NCI-H1105 treated with DMSO at 0.1 percent for 48 hours (cell line): ENCODE measurements around the gene BIN2.

Experiments used
- DNase-seq: peaks from one replicate; lab custom pipeline; 2025; lab: John Stamatoyannopoulos, UW

BIN2 gene

GRCh38 chr12:51323966-51324895, at the start of gene BIN2:
TSS of gene BIN2 (minus strand) at chr12:51324174. CDS start at chr12:51324102, 72 bp downstream.
- no peak for DNase-seq

DNA sequence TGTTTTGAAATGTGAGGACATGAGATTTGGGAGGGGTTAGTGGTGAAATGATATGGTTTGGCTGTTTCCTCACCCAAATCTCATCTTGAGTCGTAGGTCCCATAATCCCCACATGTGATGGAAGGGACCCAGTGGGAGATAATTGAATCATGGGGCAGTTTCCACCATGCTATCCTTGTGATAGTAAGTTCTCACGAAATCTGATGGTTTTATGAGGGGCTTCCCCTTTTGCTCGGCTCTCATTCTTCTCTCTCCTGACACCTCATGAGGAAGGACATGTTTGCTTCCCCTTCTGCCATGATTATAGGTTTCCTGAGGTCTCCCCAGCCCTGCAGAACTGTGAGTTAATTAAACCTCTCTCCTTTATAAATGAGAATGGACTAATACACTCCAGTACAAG, 49.2 kb upstream of the BIN2 start:
- no peak for DNase-seq

GRCh38 chr12:51372021-51372420, 48.0 kb upstream of the BIN2 start:
- DNase-seq = no peak

- DNase-seq = no peak
These were observed 47.5 kb upstream of the BIN2 start for GRCh38 chr12:51371295-51371953.

DNA sequence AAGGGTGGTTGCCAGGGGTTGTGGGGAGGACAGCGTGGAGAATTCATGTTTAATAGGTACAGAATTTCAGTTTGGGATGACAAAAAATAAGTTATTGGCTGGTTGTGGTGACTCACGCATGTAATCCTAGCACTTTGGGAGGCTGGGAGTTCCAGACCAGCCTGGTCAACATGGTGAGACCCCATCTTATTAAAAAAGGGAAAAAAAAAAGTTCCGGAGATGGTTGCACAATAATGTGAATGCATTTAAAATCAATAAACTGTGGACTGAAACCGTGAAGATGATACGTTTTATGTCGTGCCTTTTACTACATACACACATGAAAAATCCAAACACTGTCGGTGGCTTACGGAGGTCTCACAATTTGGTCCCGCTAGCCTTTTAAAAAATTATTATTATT, 46.7 kb upstream of the BIN2 start:
- no peak for DNase-seq

GRCh38 chr12:51369581-51369980, 45.6 kb upstream of the BIN2 start:
- DNase-seq = no peak

DNA sequence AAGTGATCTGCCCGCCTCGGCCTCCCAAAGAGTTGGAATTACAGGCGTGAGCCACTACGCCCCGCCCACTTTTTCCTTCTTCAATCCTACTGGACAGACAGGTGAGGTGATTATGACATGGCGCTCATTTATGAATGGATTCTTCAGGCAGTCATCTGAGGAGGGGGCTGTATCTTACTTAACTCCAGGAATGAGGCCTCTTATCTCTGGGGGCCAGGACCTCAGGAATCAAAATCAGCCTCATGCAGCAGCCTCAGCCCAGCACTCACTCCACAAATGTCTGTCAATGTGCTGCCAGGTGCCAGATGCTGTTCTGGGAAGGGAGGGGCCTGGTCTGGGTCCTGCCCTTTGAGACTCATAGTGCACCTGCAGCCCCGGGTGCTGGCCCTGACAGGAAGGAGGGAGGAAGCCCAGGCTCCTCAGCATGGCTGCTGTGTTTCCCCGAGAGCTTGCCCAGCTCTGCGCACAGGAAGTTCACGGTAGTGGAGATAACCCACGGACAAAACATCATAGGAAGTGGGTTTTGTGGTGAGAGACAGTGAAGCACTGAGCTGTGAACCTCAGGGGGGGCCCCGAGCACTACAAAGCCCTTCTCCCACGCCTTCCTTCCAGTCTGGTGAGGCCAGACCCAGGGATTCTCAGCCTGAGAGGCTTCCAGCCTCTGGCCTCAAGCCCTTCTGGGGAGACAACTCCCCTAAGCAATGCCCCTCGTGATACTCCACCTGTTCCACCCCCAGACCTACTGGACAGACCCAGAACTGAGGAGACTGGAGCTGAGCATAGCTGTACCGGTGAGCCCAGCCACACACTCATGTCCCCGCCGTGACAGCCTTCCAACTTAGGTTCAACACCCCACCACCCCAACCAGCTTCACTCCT, 44.9 kb upstream of the BIN2 start:
- no peak for DNase-seq

DNA sequence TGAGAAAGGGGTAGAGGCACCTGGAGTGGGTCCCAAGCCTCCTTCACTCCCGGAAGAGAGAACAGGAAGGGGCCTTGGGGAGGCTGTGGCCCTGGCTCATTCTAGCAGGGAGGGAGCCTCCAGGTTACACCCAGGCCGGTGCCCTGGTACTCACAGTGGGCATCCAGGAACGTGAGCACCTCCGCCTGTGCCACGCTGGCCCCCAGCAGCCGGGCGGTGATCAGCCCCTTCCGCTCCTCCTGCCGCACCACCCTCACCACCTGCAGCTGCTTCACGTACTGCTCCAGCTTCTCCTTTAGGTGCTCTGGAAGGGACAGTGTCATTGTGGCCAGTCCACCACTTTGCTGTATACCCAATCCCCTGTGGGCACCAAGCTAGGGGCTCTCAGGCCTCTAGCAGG, 41.3 kb upstream of the BIN2 start:
- no peak for DNase-seq

DNA sequence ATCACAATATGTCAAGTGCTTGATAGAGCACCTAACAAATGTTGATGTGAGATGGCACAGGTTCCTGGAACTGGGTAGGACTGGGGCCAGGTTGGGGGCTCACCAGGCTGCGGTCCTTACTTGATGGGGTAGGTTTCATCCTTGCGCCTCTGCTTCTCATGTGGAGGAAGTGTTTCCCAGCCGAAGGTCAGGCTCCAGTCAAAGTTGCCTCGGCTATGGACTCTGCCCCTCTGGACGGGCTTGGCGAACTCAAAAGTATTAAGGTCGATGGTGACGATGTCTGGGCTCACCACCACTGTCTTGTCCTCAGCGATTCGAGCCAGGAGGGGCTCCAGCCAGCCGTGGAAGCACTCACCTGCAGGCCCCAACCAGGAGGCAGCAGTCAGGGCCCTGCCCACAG, 40.0 kb upstream of the BIN2 start:
- DNase-seq = no peak

DNA sequence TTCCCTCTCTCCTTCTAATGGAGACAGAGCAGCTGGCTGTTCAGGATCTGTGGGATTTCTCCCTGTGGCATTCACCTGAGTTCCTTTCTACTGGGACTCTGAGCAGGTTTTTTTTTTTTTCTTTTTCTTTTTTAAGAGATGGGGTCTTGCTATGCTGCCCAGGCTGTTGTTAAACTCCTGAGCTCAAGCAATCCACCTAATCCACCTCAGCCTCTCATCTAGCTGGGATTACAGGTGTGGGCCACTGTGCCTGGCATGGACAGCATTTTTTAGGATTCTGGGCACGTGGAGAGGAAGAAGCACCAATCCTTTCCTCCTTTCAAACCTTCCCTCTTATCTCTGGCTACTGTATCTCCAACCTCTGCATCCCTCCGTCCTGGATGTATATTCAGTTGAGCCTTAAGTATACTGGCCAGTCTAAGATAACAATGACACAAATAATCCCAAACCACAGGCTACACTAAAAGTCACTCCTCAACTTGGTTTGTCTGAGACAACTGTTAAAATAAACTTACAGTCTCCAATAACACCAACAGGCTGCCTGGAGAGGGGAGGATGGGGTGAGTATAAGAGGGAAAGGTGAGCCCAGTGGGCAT, 38.9 kb upstream of the BIN2 start:
- DNase-seq = no peak

DNA sequence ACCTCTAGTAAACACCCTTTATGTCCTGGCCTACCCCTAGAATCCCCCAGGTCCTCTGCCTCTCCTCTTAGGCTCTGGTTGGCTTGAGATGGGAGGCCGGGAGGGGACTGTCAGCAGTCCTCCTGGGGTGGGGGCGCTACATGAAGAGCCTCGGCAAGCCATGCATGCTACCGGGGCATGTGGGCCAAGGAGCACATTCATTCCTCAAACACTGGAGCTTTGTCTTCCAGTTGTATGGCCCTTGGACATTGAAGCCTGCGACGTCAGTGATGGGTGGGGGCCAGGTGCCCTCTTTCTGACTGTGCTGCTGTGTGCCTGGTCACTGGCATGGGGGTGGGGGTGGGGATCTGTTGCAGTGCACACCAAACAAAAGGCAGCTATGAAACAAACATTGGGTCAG, 38.3 kb upstream of the BIN2 start:
- no peak for DNase-seq

DNA sequence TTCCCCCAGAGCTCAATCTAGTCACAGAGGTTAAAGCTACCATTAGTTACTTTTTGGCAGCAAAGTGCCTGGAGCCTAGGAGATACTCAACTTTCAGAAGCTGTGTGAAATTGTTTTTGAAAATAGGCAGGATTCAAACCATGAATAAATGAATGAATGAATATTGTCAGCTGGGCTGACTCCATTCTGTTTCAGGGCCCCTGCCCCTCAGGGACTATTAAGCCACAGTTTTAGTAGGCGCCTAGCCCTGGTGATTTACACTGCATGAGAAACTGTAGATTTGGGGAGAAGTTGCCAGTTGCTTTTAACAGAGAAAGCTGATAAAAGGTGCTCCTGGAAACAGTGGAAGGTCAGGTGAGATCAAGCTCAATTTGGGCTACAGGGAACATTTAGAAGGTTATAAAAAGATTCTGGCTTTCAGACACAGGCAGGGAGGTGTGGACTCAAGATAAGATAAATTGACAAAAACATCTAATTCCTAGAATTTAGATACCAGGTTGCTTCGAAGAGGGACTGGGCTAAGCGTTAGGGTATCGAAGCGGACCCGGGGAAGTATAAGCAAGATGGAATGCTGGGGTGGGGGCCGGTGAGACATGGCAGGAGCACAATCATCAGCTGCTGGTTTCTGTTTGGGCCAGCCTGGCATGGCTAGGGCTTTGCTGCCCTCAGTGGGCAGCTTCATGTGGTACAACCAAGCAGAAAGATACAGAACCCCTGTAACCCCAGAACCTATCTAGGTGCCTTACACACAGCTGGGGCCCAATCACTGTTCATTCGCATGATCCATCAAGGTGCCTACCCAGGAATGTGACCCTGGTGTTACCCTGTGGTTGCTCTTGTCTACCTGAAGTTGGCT, 37.4 kb upstream of the BIN2 start:
- no peak for DNase-seq

DNA sequence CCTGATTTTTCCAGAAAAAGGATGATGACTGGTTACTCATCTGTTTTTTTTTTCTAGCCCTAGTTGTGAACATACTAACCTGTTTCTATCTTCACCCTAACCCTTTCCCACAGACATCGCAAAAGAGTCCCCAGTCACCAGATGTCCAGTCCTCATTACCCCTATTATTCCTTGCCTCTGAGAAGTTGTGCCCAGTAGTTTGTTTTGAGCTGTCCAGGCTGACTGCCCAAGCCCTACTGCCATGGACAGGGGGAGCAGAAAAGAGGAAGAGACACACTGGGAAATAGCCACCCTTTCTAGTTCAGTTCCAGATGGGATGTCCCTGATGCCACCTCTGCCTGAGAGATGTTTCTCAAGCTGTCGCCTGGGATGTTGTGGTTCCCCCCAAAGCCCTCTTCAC, 36.3 kb upstream of the BIN2 start:
- no peak for DNase-seq

DNA sequence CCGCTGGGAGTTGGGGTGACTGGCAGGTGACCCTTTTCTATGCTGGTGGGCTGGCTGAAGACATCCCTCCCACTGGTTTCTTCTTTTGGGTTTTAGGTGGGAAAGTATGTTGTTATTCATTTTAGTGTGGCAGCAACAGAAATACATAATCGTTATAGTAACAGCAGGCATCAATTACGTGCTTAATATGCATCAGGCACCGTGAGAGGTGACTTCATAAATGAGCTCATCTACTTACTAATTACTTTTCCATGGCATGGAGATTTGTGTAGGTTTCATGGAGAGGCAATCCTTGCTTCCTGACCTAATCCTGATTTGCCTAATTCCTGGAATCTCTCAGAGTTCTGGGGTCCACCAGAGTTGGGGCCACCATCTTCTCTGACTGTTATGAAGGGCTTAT, 35.9 kb upstream of the BIN2 start:
- DNase-seq = no peak

GRCh38 chr12:51358496-51358895, 34.5 kb upstream of the BIN2 start:
- DNase-seq = no peak

GRCh38 chr12:51357374-51358047, 33.5 kb upstream of the BIN2 start:
- no peak for DNase-seq

DNA sequence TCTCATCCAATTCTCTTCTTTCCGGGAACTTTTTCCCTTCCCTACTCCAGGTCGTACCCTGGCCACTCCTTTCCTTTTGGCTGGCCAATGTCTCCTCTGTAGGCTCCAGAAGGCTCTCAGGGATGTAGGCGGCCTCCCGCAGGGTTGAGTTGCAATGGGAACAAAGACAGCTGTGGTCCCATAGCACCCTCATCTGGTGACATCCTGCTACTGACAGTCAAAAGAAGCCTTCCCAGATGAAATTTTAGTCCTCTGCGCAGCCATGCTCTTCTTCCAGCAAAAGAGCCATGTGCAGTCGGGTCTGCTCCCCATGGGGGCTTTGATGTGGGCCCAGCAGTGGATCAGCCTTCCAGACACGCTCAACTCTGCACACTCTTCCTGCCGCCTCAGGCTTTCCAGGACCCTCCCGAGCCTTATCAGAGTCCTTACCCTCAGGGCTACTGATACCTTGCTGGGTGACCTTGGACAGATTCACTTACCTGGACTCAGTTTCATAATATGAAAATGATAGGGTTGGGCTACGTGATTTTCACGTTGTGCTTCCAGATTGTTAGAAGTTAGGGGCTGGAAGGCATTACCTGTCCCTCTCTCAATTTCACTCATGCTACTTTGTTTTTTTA, 28.0 kb upstream of the BIN2 start:
- DNase-seq = peak; percentile 14

DNA sequence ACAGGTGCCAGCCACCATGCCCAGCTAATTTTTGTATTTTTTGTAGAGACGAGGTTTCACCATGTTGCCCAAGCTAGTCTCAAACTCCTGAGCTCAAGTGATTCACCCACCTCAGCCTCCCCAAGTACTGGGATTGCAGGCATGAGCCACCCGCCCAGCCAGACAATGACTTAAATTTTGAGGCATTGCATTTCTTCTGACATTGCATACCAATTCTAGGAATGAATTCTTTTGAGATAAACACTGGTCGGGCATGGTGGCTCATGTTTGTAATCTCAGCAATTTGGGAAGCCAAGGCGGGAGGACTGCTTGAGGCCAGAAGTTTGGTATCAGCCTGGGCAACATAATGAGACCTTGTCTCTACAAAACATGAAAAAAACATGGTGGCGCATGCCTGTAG, 25.1 kb upstream of the BIN2 start:
- DNase-seq = no peak

GRCh38 chr12:51348116-51348515, 24.1 kb upstream of the BIN2 start:
- no peak for DNase-seq

DNA sequence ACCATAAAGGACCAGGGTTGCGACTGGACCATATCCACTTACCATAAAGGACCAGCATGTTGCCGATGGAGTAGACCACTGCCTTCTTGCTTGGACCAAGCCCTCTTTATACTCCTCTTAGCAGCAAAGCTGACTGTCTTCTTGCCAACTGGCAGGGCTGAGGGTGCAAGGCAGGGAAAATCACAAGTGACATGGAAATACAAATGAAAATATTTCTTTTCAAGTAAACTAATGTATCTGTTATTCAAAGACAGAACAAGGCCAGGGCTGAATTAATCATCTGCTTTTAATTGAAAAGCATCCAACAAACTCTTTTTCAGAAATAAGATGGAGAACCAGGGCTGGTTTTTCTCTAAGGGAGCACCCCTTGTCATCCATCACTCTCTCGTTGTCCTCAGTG, 22.6 kb upstream of the BIN2 start, which contains the start of gene CELA1:
Gene CELA1, minus strand, starts transcription at position 99 of the 400 bp plus-strand sequence. Its CDS starts 41 bp downstream, at position 58.
- DNase-seq = no peak
